Keratinocyte (primary cell): ENCODE results near the gene CEP131. TPM values are rescaled to one million over a fixed set of nuclear protein-coding genes. Genes with fewer than 3 reads are reported as not detected.

Experiments used
- DNase-seq: peaks from one replicate; pipeline ENCODE4 v3.0.0-alpha.2; 2011; ENCODE audit warnings: low read depth, missing footprints, low spot score
- FAIRE-seq: peaks from 2 replicates; lab custom pipeline; 2011; peaks lifted over from hg19 to GRCh38; lab: Jason Lieb, UNC
- H2AFZ ChIP-seq: 2 replicates; pipeline ENCODE4 v1.6.0; 2012; ENCODE audit warnings: low read length, control low read depth, inconsistent platforms; ENCODE audit not compliant: control insufficient read depth
- H3K27ac ChIP-seq: 2 replicates; pipeline ENCODE4 v1.5.1; 2011; ENCODE audit warnings: low read length; ENCODE audit not compliant: control insufficient read depth, insufficient read depth
- H3K27me3 ChIP-seq: 3 replicates; pipeline ENCODE4 v1.6.0; 2011; ENCODE audit warnings: low read length; ENCODE audit not compliant: control insufficient read depth, insufficient read depth; ENCODE audit errors: extremely low read depth
- H3K36me3 ChIP-seq, 2 experiments: 2 replicates in 1 of 2; 3 replicates in 1 of 2; pipeline ENCODE4 v1.5.1; 2011; ENCODE audit warnings: low read length in 2 of 2, mild to moderate bottlenecking in 1 of 2; ENCODE audit not compliant: control insufficient read depth in 2 of 2, insufficient read depth in 2 of 2; ENCODE audit errors: extremely low read depth in 1 of 2
- H3K4me1 ChIP-seq: 3 replicates; pipeline ENCODE4 v1.5.1; 2011; ENCODE audit warnings: low read length; ENCODE audit not compliant: control insufficient read depth, insufficient read depth; ENCODE audit errors: extremely low read depth
- H3K4me2 ChIP-seq: 3 replicates; pipeline ENCODE4 v1.6.0; 2011; ENCODE audit warnings: low read depth, low read length; ENCODE audit not compliant: control insufficient read depth, insufficient read depth; ENCODE audit errors: extremely low read depth
- H3K4me3 ChIP-seq, 3 experiments: fragments of 200-600 bp in 1 of 3; sonication (generic) in 1 of 3; 2 replicates in 2 of 3; 3 replicates in 1 of 3; pipeline ENCODE4 v1.5.1; 2011 to 2016; ENCODE audit warnings: low read length in 3 of 3, mild to moderate bottlenecking in 3 of 3, control low read depth in 2 of 3, inconsistent platforms in 1 of 3, low read depth in 1 of 3, mixed read lengths in 1 of 3, mixed run types in 1 of 3, moderate library complexity in 1 of 3; ENCODE audit not compliant: control insufficient read depth in 2 of 3, insufficient read depth in 2 of 3; ENCODE audit errors: extremely low read depth in 1 of 3
- H3K79me2 ChIP-seq: 2 replicates; pipeline ENCODE4 v1.6.0; 2012; ENCODE audit warnings: low read length; ENCODE audit not compliant: control insufficient read depth, insufficient read depth
- H3K9ac ChIP-seq: 3 replicates; pipeline ENCODE4 v1.6.0; 2011; ENCODE audit warnings: low read length; ENCODE audit not compliant: control insufficient read depth, insufficient read depth; ENCODE audit errors: extremely low read depth
- H3K9me1 ChIP-seq: 3 replicates; pipeline ENCODE4 v1.6.0; 2011; ENCODE audit warnings: low read length; ENCODE audit not compliant: control insufficient read depth, insufficient read depth; ENCODE audit errors: extremely low read depth
- H3K9me3 ChIP-seq: 2 replicates; pipeline ENCODE4 v1.5.1; 2012; ENCODE audit warnings: low read depth, low read length; ENCODE audit not compliant: control insufficient read depth
- H4K20me1 ChIP-seq: 3 replicates; pipeline ENCODE4 v1.6.0; 2011; ENCODE audit warnings: low read length; ENCODE audit not compliant: control insufficient read depth, insufficient read depth; ENCODE audit errors: extremely low read depth
- EZH2 ChIP-seq: IDR thresholded peaks from one replicate; pipeline ENCODE4 v1.6.1; 2012; ENCODE audit warnings: inconsistent platforms, mild to moderate bottlenecking, low read length, moderate library complexity
- dilution Hi-C: fragments of 300-500 bp; cut with MboI; formaldehyde crosslinking; loops from one replicate; pipeline ENCODE4 v1.7.0; 2020; ENCODE audit warnings: low sequenced_read_pairs; ENCODE audit not compliant: extremely low pct_ligation_motif_present
- polyA plus RNA-seq, 5 experiments: library from polyadenylated mRNA; depleted of rRNA in 3 of 5; stranded (reverse) in 3 of 5; stranded (forward) in 1 of 5; unstranded in 1 of 5; fragments of >200 nt; gene quantifications; 1 replicate in 1 of 5; 2 replicates in 3 of 5; 3 replicates in 1 of 5; pipeline versions ENCODE4 v1.2.1 to v1.2.3, GENCODE V29; 2011 to 2012; ENCODE audit warnings: missing spikeins in 2 of 5, low read depth in 1 of 5, low replicate concordance in 1 of 5
- TF ChIP-seq, protein P1 (sequence below), 3 experiments: IDR thresholded peaks in 1 of 3; conservative IDR thresholded peaks in 1 of 3; optimal IDR thresholded peaks in 1 of 3; 2 replicates in 2 of 3; 3 replicates in 1 of 3; pipeline versions ENCODE3 to v1.5.1; 2011; ENCODE audit warnings: low read length in 3 of 3, mild to moderate bottlenecking in 3 of 3, moderate library complexity in 2 of 3, control low read depth in 1 of 3, inconsistent platforms in 1 of 3; ENCODE audit not compliant: insufficient read depth in 2 of 3; ENCODE audit errors: extremely low read depth in 1 of 3

Gene CEP131
- polyA plus RNA-seq, 1 donor (not counting 4 experiments of a cell fraction or from before 2014, with no cell fraction given) = 2.6 TPM

DNA sequence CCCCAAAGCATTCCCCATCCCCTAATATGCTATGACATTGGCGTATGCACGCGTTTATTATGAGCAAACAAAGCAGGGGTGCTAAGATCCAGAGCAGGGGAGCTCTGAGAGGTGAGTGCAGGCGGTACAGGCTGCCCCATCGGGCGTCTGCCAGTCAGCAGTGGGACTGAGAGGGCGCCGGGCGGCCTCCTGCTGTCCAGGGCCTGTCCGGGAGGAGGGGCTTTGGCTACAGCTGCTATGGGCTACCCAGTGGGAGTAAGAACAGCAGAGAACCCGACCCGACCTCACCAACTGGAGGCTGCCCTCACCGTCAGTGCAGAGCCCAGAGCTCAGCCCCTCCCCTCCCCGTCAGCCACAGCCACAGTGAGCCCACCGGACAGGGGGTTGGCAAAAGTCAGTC, 38.2 kb downstream of the CEP131 start:
- Histone ChIP-seq H3K4me2 (no peak overlapping the region), H4K20me1 (no peaks in the 10 kb centered on the region), H3K4me1 (no peaks in the 10 kb centered on the region), H3K79me2 (no peaks in the 10 kb centered on the region), H3K36me3 (no peaks in the 10 kb centered on the region), H3K27ac (no peak overlapping the region), H3K9me1 (no peaks in the 10 kb centered on the region), H3K27me3 (peaks cover 7% of the 10 kb centered on the region), H3K9me3 (no peaks in the 10 kb centered on the region), H2AFZ (no peak overlapping the region), H3K9ac (no peak overlapping the region), H3K4me3 (no peak overlapping the region)
- dilution Hi-C loops = no loop called here
- no peak for DNase-seq
- FAIRE-seq = no peak
- TF ChIP-seq, protein P1, sequence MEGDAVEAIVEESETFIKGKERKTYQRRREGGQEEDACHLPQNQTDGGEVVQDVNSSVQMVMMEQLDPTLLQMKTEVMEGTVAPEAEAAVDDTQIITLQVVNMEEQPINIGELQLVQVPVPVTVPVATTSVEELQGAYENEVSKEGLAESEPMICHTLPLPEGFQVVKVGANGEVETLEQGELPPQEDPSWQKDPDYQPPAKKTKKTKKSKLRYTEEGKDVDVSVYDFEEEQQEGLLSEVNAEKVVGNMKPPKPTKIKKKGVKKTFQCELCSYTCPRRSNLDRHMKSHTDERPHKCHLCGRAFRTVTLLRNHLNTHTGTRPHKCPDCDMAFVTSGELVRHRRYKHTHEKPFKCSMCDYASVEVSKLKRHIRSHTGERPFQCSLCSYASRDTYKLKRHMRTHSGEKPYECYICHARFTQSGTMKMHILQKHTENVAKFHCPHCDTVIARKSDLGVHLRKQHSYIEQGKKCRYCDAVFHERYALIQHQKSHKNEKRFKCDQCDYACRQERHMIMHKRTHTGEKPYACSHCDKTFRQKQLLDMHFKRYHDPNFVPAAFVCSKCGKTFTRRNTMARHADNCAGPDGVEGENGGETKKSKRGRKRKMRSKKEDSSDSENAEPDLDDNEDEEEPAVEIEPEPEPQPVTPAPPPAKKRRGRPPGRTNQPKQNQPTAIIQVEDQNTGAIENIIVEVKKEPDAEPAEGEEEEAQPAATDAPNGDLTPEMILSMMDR (optimal IDR thresholded peaks at IDR 0.05 in 1 of 3, IDR thresholded peaks at IDR 0.05 in 1 of 3, conservative IDR thresholded peaks at IDR 0.05 in 1 of 3; ENCODE audit: extremely low read depth in 1 of 3, insufficient read depth in 2 of 3, low read length in 3 of 3) = no peak
- TF ChIP-seq EZH2 = no peak

DNA sequence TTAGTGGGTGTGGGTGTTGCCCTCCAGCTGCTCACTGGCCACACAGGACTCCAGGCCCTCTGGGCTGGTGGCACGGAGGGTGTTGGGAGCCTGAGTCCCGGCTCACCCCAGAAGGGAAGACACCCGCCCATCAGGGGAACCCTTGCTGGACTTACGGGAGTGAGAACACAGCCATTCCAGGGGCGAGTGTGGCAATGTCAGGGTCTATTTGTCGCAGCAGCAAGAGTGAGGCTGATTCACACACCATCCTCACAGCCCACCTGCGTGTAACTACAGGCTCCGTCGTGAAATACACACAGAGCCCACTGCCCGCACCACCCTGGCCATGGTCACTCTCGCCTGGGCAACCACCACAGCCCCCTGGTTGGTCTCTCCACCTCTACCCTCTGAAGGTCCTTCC, 39.0 kb downstream of the CEP131 start:
- dilution Hi-C loops = no loop called here
- no peak for DNase-seq
- no peak for TF ChIP-seq EZH2
- TF ChIP-seq, protein P1 (optimal IDR thresholded peaks at IDR 0.05 in 1 of 3, IDR thresholded peaks at IDR 0.05 in 1 of 3, conservative IDR thresholded peaks at IDR 0.05 in 1 of 3; ENCODE audit: extremely low read depth in 1 of 3, insufficient read depth in 2 of 3, low read length in 3 of 3) = no peak
- Histone ChIP-seq H3K9me3 (no peaks in the 10 kb centered on the region), H4K20me1 (no peaks in the 10 kb centered on the region), H3K9me1 (no peaks in the 10 kb centered on the region), H2AFZ (no peak overlapping the region), H3K9ac (no peak overlapping the region), H3K4me3 (no peak overlapping the region), H3K79me2 (no peaks in the 10 kb centered on the region), H3K4me2 (no peak overlapping the region), H3K27me3 (peaks cover 7% of the 10 kb centered on the region), H3K36me3 (no peaks in the 10 kb centered on the region), H3K4me1 (no peaks in the 10 kb centered on the region), H3K27ac (no peak overlapping the region)
- FAIRE-seq = no peak
